GM19238 (cell line): ENCODE measurements around the gene SLC6A8.

Source experiments
- DNase-seq: peaks from one replicate; pipeline ENCODE4 v3.0.0; 2011; ENCODE audit warnings: low spot score; ENCODE audit not compliant: insufficient read length

The SLC6A8 gene

DNA sequence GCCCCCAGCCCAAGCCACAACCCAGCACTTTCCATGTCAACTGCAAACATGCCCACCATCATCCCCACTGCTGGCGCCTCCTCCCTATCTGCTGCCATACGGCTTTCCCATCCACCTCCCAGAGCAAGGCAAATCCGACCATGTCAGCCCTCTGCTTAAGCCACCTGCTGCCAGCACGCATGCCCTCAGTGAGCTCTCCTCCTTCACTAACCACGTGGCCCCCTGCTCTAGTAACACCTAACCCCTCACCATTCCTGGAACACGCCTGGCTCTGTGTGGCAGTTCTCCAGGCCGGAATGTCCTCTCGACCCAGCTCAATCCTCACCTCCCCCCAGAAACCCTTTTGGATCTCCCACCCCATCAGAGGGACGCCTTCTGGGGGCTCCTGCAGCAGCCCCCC, 19.1 kb downstream of the SLC6A8 start:
- no peak for DNase-seq

DNA sequence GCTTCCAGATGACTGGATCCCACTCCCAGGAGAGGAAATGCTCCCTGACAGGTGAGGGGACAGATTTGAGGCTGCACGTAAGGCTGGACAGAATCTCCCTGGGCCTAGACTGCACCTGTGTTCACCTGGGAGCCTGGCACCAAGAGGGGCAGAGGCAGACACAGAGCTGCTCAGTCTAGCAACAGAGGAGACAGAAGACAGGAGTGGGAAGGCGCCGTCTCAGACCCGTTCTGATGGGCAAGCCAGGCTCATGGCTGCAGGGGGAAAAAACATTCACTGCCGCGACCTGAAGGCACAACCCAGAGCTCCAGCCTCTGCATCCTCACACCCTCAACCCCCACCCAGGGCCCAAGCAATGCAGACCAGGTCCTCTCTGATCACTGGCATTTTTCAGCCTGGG, 19.7 kb downstream of the SLC6A8 start:
- no peak for DNase-seq

DNA sequence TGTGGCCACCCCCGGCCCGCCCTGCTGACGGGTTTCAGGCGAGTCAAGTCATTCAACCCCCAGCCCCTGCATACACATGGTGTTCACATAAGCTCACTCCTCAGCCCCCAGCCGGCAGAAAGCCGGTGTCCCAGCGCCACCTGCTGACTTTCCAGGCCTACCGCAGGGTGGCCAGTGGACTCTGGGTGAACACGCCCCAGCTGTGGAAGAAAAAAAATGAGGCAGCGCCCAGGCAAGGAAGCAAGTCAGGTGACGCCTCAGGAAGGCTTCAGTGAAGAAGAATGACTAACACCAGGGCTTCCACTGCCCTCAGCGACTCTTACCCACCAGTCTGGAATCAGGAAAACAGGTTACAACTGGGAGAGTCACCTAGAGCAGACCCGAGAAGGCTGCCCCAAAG, 20.7 kb downstream of the SLC6A8 start:
- DNase-seq = no peak

DNA sequence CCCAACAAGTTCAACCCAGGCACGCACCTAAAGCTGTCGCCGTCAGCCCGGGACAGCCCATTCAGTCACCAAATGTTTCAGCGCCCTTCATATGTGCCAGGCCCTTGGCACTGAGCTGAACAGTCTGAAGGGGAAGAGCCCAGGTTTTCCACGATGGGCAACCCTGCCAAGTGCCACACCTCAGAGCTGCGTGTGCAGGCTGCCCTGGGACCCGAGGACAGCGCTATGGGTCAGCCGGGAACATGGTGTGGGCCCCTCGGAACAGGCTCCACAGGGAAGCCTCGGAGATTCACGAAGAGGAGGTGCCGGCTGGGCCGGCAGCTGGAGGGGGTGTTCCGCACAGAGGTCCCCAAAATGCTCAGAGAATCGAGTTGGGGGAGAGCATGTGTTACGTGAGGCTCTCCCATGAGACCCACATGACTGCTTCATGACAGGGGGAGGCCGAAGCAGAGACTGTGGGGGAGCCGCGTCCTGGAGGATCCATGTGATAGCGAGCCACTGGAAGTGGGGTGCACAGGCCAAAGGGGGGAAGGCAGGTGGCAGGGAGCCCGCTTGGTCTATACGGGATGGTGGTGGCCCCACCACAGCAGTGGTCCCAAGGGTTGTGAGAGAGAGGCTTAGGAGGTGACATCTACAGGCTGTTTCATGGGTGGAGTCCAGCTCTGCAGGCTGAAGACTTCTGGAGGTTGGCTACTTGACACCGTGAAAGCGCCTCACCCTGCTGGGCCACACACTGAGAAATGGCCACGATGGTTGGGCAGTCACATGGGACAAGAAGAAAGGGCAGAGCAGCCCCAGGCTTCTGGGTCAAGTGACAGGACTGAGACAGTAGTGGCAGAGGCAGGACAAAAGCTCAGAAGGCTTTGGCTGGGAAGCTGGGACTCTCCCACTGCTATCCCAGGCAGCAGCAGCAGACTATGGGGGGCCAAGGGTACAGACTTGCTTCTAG, 22.3 kb downstream of the SLC6A8 start:
- no peak for DNase-seq

DNA sequence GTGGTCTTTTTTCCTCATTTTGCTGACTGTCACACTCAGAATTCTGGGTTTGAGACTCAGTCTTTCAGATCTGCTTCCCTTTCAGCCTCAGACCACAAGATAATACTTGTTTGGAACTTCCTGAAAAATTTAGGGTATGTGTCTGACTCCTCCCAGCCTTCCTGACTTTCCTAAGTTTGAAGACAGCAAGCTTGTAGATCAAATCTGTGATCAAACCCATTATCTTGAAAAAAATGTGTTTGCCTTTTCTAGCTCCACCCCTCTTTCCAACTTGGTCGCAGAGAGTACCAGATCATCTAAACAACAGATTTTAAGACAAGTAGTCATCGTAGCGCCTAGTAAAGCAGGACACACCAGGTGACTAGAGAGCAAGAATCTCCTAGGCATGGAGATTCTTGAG, 26.5 kb downstream of the SLC6A8 start:
- DNase-seq = no peak

DNA sequence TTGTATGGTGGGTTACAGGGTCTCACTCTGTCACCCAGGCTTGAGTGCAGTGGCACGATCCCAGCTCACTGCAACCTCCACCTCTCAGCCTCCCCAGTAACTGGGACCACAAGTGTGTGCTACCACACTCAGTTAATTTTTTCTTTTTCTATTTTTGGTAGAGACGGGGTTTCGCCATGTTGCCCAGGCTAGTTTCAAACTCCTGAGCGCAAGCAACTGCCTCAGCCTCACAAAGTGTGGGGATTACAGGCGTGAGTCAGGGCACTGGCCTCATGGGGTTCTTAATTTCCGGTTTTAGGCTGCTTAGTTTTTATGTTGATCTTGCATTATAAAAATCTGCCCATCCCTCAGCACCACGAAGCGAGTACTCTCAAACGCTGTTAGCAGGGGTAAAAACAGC, 29.7 kb downstream of the SLC6A8 start:
- DNase-seq = no peak

DNA sequence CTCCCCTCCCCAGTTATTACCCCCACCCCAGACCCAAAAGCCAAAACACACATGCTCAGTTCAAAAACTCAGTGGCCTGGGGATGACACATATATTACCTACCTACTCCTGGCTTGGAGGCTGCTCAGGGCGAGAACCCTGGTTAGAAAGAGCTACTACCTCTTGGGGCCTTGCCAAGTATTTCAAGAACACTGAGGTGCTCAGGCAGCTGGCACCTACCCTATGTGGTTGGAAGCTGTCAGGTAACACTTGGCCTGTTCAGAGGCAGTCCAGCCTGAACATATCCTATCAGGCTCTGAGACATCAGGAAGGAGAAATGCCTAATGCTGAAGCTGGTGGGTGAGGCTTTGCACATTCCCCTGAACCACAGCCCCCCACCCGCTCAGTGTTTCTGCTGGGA, 31.5 kb downstream of the SLC6A8 start:
- DNase-seq = no peak

DNA sequence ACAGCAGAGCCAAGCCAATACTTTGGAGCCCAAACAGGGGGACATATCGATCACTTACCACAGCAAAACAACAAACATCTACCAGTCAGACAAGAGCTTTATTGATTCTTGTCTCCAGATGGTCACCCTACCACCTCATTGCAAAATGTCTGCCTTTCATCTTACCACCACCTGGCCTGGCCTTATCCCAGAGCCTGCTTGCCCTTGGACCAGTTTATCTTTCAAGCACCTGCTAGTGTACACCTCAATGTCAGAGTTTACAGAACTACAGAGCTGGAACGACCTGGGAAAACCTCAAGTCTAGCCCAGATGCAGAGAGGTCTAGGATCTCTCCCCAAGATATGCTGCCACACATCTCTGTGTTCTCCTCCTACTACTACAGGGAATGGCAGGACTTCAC, 32.0 kb downstream of the SLC6A8 start:
- DNase-seq = no peak

DNA sequence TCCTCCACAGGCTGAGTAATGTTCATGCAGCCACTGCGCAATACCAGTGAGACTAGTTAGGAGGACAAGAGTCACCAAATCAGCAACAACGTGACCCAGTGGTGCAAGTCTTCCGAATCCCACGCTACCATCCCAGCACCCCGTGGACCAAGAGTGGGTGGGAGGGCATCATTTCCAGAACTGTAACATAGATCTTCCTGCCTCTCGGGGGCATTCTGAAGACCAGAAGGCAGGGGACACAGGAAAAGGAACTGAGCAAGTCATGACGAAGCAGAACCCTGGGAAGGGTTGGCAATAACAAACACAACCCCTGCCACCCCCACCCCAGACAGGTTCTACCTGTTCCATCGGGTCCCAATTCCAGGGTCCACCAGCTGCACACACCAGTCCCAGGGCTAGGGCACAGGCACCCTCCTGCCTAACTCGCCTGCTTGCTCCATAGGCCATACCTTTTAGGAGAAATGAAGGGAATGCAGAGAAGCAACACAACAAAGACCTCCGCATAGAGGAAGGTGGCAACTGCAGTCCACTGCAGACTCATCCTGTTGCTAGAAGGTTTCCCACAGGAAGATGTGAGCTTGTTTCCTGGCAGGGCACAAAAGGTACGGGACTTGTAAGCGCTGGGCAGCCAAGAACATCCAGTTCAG, 35.1 kb downstream of the SLC6A8 start:
- no peak for DNase-seq

DNA sequence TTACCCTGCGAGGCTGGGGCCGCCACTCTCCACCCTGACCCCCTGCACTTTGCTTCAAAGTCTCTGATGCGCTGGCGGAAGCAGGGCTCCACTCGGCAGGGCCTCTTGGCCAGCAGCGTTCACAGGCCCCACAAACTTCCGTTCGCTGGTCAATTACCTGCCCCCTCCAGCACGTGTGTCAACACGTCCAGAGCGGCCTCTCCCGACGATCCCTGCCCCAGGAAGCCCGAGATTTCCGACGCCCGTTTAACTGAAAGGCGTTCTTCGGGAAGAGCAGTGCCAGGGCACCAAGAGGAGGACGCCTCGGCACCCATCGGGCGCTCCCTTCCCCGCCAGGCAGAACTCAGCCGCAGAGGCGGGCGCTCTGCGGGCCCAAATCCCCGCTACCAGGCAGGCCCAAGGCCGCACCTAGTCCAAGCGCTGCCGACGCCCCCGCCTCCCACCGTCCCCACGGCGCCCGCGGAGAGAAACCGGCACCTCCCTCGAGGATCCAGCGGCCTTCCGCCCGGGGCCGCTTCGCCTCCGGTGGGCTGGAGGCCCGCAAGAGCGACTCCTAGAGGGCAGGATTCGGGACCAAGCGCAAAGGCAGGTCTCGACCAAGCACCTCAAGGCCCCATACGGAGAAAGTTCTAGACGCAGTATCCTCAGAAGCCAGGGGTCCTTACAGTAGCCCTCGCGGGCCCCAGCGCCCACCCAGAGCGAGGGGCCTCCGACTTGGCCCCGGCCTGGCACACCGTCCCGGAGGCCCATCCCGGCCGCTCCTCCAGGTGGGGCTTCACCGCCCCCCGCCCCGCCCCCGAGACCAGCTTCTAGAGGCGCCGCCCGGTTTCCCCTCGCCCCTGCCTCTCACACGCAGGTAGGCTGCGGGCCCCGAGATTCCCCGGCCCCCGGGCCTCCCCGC, 35.9 kb downstream of the SLC6A8 start:
- peak; percentile 56 for DNase-seq

DNA sequence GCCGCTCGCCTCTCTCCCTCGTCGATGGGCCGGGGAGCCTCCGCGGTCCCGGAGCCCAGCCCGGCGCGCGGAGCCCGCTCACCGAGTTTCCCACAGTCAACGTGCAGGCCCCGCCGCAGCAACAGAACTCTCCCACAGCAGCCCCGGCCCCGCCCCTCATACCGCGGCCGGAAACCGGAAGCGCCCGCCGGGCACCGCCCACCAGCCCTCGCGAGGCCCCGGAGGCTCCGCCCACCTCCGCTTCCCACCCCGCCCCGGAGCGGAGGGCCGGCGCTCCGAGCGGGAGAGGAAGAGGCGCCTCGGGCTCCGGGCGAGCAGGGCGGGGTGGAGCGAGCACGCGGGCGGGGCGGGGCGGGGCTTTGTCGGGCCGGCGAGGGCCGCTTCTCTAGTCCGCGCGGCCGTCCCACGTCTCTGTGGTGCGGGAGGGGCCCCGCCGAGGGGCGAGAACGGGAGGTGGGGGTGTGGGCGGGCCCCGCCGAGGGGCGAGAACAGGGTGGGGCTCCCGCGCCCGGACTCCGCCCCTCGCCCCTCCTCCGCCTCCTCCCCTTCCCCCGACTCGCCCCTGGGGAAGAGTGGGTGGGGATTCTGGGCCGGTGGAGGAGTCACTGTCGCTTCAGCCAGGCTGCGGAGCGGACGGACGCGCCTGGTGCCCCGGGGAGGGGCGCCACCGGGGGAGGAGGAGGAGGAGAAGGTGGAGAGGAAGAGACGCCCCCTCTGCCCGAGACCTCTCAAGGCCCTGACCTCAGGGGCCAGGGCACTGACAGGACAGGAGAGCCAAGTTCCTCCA, 36.7 kb downstream of the SLC6A8 start, which contains the start of the genes ABCD1 and BCAP31:
TSS of gene ABCD1 (plus strand) at position 605 of the 787 bp plus-strand sequence. CDS start 411 bp downstream, outside the sequence.
TSS of gene BCAP31 (minus strand) at position 136 of the 787 bp plus-strand sequence. CDS start 1,143 bp downstream, outside the sequence.
- peak; percentile 88 for DNase-seq

DNA sequence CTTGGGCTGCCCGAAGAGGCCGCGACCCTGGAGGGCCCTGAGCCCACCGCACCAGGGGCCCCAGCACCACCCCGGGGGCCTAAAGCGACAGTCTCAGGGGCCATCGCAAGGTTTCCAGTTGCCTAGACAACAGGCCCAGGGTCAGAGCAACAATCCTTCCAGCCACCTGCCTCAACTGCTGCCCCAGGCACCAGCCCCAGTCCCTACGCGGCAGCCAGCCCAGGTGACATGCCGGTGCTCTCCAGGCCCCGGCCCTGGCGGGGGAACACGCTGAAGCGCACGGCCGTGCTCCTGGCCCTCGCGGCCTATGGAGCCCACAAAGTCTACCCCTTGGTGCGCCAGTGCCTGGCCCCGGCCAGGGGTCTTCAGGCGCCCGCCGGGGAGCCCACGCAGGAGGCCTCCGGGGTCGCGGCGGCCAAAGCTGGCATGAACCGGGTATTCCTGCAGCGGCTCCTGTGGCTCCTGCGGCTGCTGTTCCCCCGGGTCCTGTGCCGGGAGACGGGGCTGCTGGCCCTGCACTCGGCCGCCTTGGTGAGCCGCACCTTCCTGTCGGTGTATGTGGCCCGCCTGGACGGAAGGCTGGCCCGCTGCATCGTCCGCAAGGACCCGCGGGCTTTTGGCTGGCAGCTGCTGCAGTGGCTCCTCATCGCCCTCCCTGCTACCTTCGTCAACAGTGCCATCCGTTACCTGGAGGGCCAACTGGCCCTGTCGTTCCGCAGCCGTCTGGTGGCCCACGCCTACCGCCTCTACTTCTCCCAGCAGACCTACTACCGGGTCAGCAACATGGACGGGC, 37.5 kb downstream of the SLC6A8 start:
- DNase-seq = no peak

DNA sequence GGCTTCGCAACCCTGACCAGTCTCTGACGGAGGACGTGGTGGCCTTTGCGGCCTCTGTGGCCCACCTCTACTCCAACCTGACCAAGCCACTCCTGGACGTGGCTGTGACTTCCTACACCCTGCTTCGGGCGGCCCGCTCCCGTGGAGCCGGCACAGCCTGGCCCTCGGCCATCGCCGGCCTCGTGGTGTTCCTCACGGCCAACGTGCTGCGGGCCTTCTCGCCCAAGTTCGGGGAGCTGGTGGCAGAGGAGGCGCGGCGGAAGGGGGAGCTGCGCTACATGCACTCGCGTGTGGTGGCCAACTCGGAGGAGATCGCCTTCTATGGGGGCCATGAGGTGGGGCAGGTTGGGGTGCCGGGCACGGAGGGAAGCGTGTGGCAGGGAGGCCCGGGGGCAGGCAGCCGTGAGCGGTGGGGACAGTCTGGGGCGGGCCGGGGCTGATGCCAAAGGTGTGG, 38.1 kb downstream of the SLC6A8 start:
- no peak for DNase-seq

DNA sequence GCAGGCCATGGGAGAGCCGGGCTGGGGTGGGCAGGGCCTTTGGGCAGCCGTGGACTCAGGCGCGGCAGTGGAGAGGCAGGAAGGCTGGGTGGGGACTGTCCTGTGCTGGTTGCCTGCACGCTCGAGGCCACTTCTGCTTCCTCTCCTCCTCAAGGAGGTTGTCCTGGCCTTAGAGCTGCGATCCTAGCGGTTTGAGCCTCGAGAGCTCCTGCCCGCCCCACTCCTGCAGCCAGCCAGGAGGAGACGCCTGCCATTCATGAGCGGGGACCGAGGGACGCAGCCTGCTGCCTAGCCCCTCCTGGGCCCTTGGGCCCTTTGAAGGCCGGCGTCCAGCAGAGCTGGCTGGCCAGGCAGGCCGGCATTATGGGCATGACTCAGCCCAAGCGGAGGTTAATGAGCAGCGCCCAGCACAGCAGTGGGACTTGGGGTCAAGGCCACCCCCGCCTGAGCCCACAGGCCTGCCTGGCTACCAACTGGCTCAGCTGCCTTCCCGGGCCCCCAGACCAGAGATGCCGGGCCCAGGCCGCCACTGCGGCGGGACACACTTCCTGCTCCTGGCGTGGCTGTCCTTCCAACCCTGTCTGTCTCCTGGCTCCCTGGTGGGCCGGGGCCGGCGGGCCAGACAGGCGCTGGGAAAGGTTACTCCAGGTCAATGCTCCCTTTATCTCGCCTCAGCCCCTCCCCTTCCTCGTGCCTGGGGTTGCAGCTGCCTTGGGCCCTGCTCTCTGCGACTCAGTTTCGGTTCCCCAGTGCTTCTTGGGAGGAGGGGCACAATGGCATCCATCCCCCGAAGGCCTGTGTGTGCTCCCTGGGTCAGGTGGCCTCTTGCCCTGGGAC, 38.8 kb downstream of the SLC6A8 start:
- DNase-seq = peak; percentile 87

DNA sequence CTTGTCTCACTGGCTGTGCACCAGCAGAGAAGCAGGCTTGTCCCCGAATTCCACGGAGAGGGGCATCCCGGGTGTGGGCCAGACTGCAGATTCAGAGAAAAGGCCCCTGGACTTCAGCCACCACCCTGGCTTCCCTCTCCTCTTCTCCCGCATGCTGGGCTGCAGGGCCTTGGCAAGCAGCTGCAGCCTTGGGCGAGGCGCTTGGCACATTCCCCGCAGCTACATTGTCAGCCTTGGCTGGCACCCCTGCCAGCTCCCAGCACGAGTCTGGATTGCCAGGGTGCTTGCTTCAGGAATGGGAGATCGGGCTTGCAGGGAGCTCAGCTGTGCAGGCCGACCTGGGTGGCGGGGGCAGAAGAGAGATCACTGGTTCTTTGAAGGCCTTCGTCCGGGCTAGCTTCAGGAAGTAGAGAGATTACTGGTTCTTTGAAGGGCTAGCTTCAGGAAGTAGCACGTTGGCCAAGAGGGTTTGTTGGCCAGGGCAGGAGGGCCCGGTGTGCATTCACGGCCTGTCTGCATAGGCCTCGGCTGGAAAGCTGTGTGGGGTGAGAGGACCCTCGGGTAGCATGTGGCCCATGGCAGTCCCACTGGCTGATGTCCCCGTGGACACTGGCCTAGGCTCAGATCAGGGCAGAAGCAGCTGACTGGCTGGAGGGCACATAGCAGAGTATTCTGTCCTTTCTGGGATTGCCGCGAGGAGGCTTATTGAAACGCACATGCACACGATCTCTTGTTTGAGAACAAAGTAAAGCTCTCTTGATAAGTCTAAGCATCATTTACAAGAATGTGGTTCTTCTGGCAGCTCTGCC, 39.6 kb downstream of the SLC6A8 start:
- DNase-seq = no peak

DNA sequence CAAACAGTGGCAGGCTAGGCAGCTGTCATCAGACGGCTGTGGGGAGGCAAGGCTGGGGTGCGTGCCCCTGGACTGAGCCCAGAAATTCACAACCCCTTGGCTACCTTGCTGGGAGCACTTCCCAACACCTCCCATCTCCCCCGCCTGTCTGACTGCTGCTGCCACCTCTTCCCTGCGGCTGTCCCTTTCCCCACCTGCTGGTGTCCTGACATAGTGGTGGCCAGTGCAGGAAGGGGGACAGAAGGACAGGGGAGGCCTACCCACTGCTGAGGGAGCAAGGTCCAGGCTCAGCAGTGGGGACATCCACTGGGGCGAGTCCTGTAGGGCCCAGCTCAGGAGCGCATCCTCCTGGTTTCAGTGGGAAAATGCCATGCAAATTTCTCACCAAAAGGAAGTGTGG, 40.4 kb downstream of the SLC6A8 start:
- no peak for DNase-seq

DNA sequence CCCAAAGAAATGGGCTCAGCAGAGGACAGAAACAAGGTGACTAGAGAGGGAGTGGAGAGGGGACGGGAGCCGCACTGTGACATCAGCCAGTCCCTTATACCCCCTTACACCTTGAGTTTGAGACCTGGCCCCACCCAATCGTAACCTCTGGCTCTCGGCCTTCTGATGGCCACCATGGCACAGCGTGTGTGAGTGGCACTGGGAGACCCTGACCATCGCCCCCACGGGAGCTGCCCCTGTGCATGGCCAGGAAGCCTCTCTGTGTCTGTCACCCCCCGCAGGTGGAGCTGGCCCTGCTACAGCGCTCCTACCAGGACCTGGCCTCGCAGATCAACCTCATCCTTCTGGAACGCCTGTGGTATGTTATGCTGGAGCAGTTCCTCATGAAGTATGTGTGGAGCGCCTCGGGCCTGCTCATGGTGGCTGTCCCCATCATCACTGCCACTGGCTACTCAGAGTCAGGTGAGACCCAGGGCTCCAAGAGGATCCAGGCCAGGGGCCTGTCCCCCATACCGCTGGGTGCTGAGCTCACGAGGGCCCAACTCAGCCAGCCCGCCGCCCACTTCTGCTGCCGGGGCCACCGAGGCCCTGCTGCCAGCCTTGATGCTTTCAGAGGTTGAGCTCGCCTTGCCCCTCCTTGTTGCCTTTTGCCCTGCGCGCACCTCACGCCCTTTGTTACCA, 41.4 kb downstream of the SLC6A8 start:
- DNase-seq = no peak
